Cardiac muscle cell (in vitro differentiated cells and primary cell): Measurements from ENCODE around the gene TREML2. TPM values are rescaled to one million over a fixed set of nuclear protein-coding genes. Genes with fewer than 3 reads are reported as not detected.

Experiments
- DNase-seq, 2 donors: peaks; one replicate each; pipeline versions ENCODE4 v3.0.0 to v3.0.0-alpha.2; 2010 to 2017; ENCODE audit warnings: low read depth in 1 of 2, low spot score in 1 of 2
- H3K27ac ChIP-seq: fragments of 200-600 bp; sonication (generic); 2 replicates; pipeline ENCODE4 v1.5.1; 2016
- H3K27me3 ChIP-seq: fragments of 200-600 bp; sonication (generic); 2 replicates; pipeline ENCODE4 v1.6.0; 2016; ENCODE audit warnings: control low read depth
- H3K36me3 ChIP-seq: fragments of 200-600 bp; sonication (generic); 2 replicates; pipeline ENCODE4 v1.5.1; 2016; ENCODE audit warnings: control low read depth
- H3K4me1 ChIP-seq: fragments of 200-600 bp; sonication (generic); 2 replicates; pipeline ENCODE4 v1.8.1; 2017; ENCODE audit warnings: low read depth, mild to moderate bottlenecking, mixed run types
- H3K4me3 ChIP-seq: fragments of 200-600 bp; sonication (generic); 2 replicates; pipeline ENCODE4 v1.5.1; 2016; ENCODE audit warnings: mild to moderate bottlenecking
- H3K9me3 ChIP-seq: fragments of 200-600 bp; sonication (generic); 2 replicates; pipeline ENCODE4 v1.5.1; 2017; ENCODE audit warnings: low read depth, mild to moderate bottlenecking, control low read depth
- CTCF ChIP-seq: IDR thresholded peaks from 2 replicates; pipeline ENCODE4 v1.5.1; 2012; ENCODE audit warnings: low read depth, mild to moderate bottlenecking, low read length
- polyA plus RNA-seq: library from polyadenylated mRNA; unstranded; fragments of >200 nt; fragmentation: Nextera tagmentation; extraction: Ambion mirVana; gene quantifications from 2 replicates; pipeline ENCODE4 v1.2.1, GENCODE V29; 2016
- total RNA-seq: library from RNA; depleted of rRNA; stranded (reverse); fragments of >200 nt; gene quantifications from 2 replicates; pipeline ENCODE4 v1.2.3, GENCODE V29; 2016

TREML2 gene
- total and polyA plus RNA-seq, 2 experiments from 2014 or later, result not detected

- no peaks in the 10 kb centered on the region for H3K27me3 ChIP-seq
- no peak for TF ChIP-seq CTCF
These were observed 38.1 kb downstream of the TREML2 start, which contains the start of gene TREM2 for GRCh38 chr6:41162687-41163418. Gene TREM2 (minus strand): TSS chr6:41163116. CDS start chr6:41163082, 34 bp downstream.

GRCh38 chr6:41161851-41162552 lies 38.9 kb downstream of the TREML2 start:
- H3K27ac ChIP-seq, result no peak overlapping the region
- no peak for TF ChIP-seq CTCF
- no peak for DNase-seq
- no peaks in the 10 kb centered on the region for H3K36me3 ChIP-seq
- H3K4me1 ChIP-seq, result no peaks in the 10 kb centered on the region
- no peak overlapping the region for H3K4me3 ChIP-seq
- H3K27me3 ChIP-seq, result no peaks in the 10 kb centered on the region
- H3K9me3 ChIP-seq, result no peaks in the 10 kb centered on the region

More at GRCh38 chr6:41162687-41163418, 38.1 kb downstream of the TREML2 start, which contains the start of gene TREM2:
- no peaks in the 10 kb centered on the region for H3K4me1 ChIP-seq
- no peaks in the 10 kb centered on the region for H3K9me3 ChIP-seq
- no peak within 1 kb of the TSS for H3K27ac ChIP-seq
- no peaks in the 10 kb centered on the region for H3K36me3 ChIP-seq
- peak in 1 of 2 donors; percentile 9 for DNase-seq
- H3K4me3 ChIP-seq, result no peak within 1 kb of the TSS

GRCh38 chr6:41161380-41161779 lies 39.6 kb downstream of the TREML2 start:
- Histone ChIP-seq H3K27me3 (no peaks in the 10 kb centered on the region), H3K9me3 (no peaks in the 10 kb centered on the region), H3K27ac (no peak overlapping the region), H3K4me3 (no peak overlapping the region), H3K36me3 (no peaks in the 10 kb centered on the region), H3K4me1 (no peaks in the 10 kb centered on the region)
- TF ChIP-seq CTCF, result no peak
- DNase-seq, result no peak

GRCh38 chr6:41160933-41161332 lies 40.0 kb downstream of the TREML2 start:
- Histone ChIP-seq H3K9me3 (no peaks in the 10 kb centered on the region), H3K27me3 (no peaks in the 10 kb centered on the region), H3K4me3 (no peak overlapping the region), H3K36me3 (no peaks in the 10 kb centered on the region), H3K27ac (no peak overlapping the region), H3K4me1 (no peaks in the 10 kb centered on the region)
- DNase-seq, result no peak
- no peak for TF ChIP-seq CTCF

- H3K27me3 ChIP-seq, result no peaks in the 10 kb centered on the region
- peak in 1 of 2 donors; percentile 52 for DNase-seq
- no peaks in the 10 kb centered on the region for H3K9me3 ChIP-seq
- no peak for TF ChIP-seq CTCF
- H3K4me3 ChIP-seq, result no peak overlapping the region
- H3K36me3 ChIP-seq, result no peaks in the 10 kb centered on the region
- no peak overlapping the region for H3K27ac ChIP-seq
- no peaks in the 10 kb centered on the region for H3K4me1 ChIP-seq
These were observed 41.4 kb downstream of the TREML2 start for GRCh38 chr6:41159415-41160082.
